ENCODE measurements around the gene TMEM214.

TMEM214 gene

DNA sequence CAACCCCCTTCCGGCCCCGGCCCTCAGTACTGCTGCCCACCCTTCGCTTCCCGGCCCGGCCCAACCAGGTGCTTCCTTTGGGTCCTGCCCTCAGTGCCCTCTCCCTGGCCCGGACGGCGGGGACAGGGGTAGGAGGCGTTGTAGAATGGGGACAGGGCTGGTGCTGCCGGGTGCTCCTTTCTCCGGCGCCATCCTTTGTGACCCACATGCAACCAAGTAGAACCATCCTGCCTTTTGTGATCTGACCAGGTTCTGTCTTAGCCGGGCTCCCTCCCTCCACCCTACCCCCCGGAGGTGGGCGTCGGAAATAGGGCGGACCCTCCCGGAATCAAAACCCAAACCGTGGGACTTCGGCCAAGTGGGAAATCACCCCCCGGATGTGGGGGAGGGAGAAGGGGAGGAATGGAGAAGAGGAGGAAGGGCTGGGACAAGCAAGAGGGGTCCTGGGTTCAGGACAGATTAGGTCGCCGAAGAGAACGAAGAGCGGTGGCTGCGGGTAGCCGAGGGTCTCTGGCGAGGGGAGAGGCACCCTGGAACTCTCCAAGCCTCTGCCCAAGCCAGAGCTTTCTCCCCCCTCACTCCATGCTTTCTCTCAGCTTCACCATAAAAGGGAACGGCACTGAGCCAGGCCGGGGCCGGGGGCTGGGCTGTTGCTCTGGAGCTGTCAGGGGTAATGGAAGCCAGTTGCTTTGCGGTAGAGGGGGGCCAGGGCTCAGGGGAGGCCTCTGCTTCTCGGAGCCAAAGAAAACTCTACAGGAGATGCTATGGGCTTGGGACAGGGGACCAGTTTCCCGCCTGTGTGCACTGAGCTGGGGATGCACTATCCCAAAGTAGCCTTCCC lies 39.4 kb downstream of the TMEM214 start:
- Histone ChIP-seq H3K27me3 (ENCODE audit: insufficient read depth, low read length) (no peaks in the 10 kb centered on the region), H3K4me2 (ENCODE audit: low read length) (peak overlapping the region; percentile 81), H3K4me3 (ENCODE audit: low read depth, low read length, poor library complexity, severe bottlenecking) (peak overlapping the region; percentile 97), H4K20me1 (ENCODE audit: insufficient read depth, low read length) (no peaks in the 10 kb centered on the region), H3K9me2 (ENCODE audit: low read depth, low read length) (no peaks in the 10 kb centered on the region), H3K79me2 (ENCODE audit: insufficient read depth, low read length) (peaks cover 13% of the 10 kb centered on the region; the same call in 1 of the 2 replicates), H3K4me1 (ENCODE audit: insufficient read depth, low read length, severe bottlenecking) (peaks cover 48% of the 10 kb centered on the region), H3K27ac (ENCODE audit: low read depth, low read length, poor library complexity, severe bottlenecking) (peak overlapping the region; percentile 29), H3K36me3 (ENCODE audit: insufficient read depth, low read length) (peaks cover 32% of the 10 kb centered on the region; the same call in 1 of the 2 replicates), H3K9ac (ENCODE audit: low read length) (peak overlapping the region; percentile 51), H2AFZ (ENCODE audit: low read length) (no peak overlapping the region), H3K9me3 (ENCODE audit: low read length) (no peaks in the 10 kb centered on the region), H3F3A (ENCODE audit: insufficient read depth, low read length) (no peaks in the 10 kb centered on the region)
- TF ChIP-seq EZH2 (IDR thresholded peaks at IDR 0.05; ENCODE audit: borderline replicate concordance, low read length) (no peak), CTCF (IDR thresholded peaks at IDR 0.05; ENCODE audit: low read length) (no peak)

- H3K27me3 ChIP-seq (ENCODE audit: insufficient read depth, low read length), result no peaks in the 10 kb centered on the region
- no peak overlapping the region for H2AFZ ChIP-seq (ENCODE audit: low read length)
- peak overlapping the region; percentile 81; the same call in 1 of the 2 replicates for H3K4me2 ChIP-seq (ENCODE audit: low read length)
- no peaks in the 10 kb centered on the region for H3F3A ChIP-seq (ENCODE audit: insufficient read depth, low read length)
- peaks cover 13% of the 10 kb centered on the region; the same call in 1 of the 2 replicates for H3K79me2 ChIP-seq (ENCODE audit: insufficient read depth, low read length)
- H3K27ac ChIP-seq (ENCODE audit: low read depth, low read length, poor library complexity, severe bottlenecking), result no peak overlapping the region
- H4K20me1 ChIP-seq (ENCODE audit: insufficient read depth, low read length), result no peaks in the 10 kb centered on the region
- H3K9me2 ChIP-seq (ENCODE audit: low read depth, low read length), result no peaks in the 10 kb centered on the region
- peaks cover 25% of the 10 kb centered on the region; the same call in 1 of the 2 replicates for H3K36me3 ChIP-seq (ENCODE audit: insufficient read depth, low read length)
- no peaks in the 10 kb centered on the region for H3K9me3 ChIP-seq (ENCODE audit: low read length)
- H3K4me1 ChIP-seq (ENCODE audit: insufficient read depth, low read length, severe bottlenecking), result peaks cover 52% of the 10 kb centered on the region
- no peak overlapping the region for H3K4me3 ChIP-seq (ENCODE audit: low read depth, low read length, poor library complexity, severe bottlenecking)
- no peak overlapping the region for H3K9ac ChIP-seq (ENCODE audit: low read length)
- TF ChIP-seq EZH2 (IDR thresholded peaks at IDR 0.05; ENCODE audit: borderline replicate concordance, low read length), result no peak
- no peak for TF ChIP-seq CTCF (IDR thresholded peaks at IDR 0.05; ENCODE audit: low read length)
These were observed 40.2 kb downstream of the TMEM214 start for GRCh38 chr2:27072920-27073319.

DNA sequence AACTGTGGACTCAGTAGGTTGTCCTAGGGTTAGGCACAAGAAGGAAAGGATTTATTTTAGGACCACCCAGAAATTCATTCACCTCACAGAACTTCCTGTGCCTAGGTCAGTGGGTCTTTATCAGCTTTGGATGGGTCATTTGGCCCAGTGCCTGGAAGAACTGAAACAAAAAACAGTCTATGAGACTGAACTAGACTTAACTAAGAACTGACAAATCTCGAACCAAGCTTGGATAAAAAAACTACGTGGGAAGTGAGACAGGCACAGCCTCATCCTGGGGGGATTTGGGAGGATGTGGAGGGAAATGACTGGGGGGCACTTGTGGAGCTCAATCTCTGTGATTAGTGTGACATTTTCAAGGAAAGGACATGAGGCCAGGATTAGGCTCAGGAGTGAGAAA lies 41.0 kb downstream of the TMEM214 start:
- Histone ChIP-seq H3K4me2 (ENCODE audit: low read length) (no peak overlapping the region), H3K9me2 (ENCODE audit: low read depth, low read length) (no peaks in the 10 kb centered on the region), H3K27me3 (ENCODE audit: insufficient read depth, low read length) (no peaks in the 10 kb centered on the region), H3K4me1 (ENCODE audit: insufficient read depth, low read length, severe bottlenecking) (peaks cover 52% of the 10 kb centered on the region), H3F3A (ENCODE audit: insufficient read depth, low read length) (no peaks in the 10 kb centered on the region), H3K4me3 (ENCODE audit: low read depth, low read length, poor library complexity, severe bottlenecking) (no peak overlapping the region), H3K9ac (ENCODE audit: low read length) (no peak overlapping the region), H3K36me3 (ENCODE audit: insufficient read depth, low read length) (peaks cover 16% of the 10 kb centered on the region; the same call in 1 of the 2 replicates), H2AFZ (ENCODE audit: low read length) (no peak overlapping the region), H3K79me2 (ENCODE audit: insufficient read depth, low read length) (peaks cover 13% of the 10 kb centered on the region; the same call in 1 of the 2 replicates), H3K27ac (ENCODE audit: low read depth, low read length, poor library complexity, severe bottlenecking) (peak overlapping the region; percentile 30), H3K9me3 (ENCODE audit: low read length) (no peaks in the 10 kb centered on the region), H4K20me1 (ENCODE audit: insufficient read depth, low read length) (no peaks in the 10 kb centered on the region)
- no peak for TF ChIP-seq EZH2 (IDR thresholded peaks at IDR 0.05; ENCODE audit: borderline replicate concordance, low read length)
- no peak for TF ChIP-seq CTCF (IDR thresholded peaks at IDR 0.05; ENCODE audit: low read length)

Measured in OCI-LY1 (cell line).